ENCODE data around the gene PGLYRP2. TPM values are rescaled to one million over a fixed set of nuclear protein-coding genes. Genes with fewer than 3 reads are reported as not detected.

The PGLYRP2 gene, protein sequence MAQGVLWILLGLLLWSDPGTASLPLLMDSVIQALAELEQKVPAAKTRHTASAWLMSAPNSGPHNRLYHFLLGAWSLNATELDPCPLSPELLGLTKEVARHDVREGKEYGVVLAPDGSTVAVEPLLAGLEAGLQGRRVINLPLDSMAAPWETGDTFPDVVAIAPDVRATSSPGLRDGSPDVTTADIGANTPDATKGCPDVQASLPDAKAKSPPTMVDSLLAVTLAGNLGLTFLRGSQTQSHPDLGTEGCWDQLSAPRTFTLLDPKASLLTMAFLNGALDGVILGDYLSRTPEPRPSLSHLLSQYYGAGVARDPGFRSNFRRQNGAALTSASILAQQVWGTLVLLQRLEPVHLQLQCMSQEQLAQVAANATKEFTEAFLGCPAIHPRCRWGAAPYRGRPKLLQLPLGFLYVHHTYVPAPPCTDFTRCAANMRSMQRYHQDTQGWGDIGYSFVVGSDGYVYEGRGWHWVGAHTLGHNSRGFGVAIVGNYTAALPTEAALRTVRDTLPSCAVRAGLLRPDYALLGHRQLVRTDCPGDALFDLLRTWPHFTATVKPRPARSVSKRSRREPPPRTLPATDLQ
- total RNA-seq (2022) (not detected in 2 replicates), Bru-seq, nascent RNA (not detected), BruChase-seq, experiment 1, labeled RNA remaining after a 2-hour chase (not detected), BruChase-seq, experiment 2, labeled RNA remaining after a 6-hour chase (not detected)
- long read RNA-seq: 0 reads

DNA sequence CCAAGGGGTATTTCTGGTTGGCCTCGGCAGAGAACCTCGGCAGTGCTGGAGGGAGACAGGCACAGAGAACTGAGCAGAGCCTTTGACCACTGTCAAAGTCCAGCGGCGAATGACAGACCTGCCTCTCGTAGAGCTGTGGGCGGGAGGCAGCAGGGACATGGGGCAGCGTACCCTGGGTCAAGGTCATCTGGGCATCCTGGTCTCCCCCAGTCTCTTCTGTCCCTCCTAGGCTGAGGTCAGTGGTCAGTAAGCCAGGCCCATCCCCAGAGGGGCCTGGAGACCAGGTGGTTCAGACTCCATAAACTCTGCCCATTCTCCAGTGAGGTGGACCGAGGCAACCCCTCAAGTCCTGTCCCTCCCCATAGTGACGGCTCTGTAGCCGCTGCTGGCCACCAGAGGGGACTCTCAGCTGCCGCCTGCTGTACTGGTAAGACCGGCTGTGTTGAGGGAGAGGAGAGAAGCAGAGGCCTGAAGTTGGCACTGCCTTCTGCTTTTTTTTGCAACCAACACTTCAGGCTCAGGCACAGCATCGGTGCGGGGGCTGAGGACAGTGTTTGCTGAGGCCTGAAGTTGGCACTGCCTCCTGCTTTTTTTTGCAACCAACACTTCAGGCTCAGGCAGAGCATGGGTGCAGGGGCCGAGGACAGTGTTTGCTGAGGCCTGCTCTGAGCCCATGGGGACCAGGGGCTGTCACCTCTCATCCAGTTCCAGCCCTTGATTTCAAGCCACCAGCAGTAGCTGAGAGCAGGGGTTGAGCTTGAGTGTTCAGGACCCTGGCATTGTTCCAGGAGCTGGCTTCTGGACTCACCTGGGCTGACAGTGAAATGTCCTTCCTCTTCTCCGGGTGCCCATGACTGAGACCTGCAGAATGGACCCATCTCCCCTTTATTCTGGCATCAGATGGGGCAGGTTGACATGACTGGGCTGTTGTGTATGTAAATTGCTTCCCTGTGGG is at the start of gene PGLYRP2:
PGLYRP2 (minus strand) TSS at position 111 of the 955 bp plus-strand sequence. CDS start 130 bp downstream, outside the sequence.
- no peak within 1 kb of the TSS for H3K4me3 ChIP-seq (ENCODE audit: low read depth, low read length)
- no peak within 1 kb of the TSS for H3K4me3 Mint-ChIP-seq (ENCODE audit: unreplicated experiment)
- no peak within 1 kb of the TSS for H3K27ac Mint-ChIP-seq (ENCODE audit: unreplicated experiment)
- no peaks in the 10 kb centered on the region for H3K27me3 Mint-ChIP-seq (ENCODE audit: insufficient read depth, unreplicated experiment)
- no peaks in the 10 kb centered on the region for H3K9me3 Mint-ChIP-seq (ENCODE audit: unreplicated experiment)
- H3K4me1 ChIP-seq: no peaks in the 10 kb centered on the region
- BruUV-seq (replicated peaks): no TSS peak
- no peaks in the 10 kb centered on the region for H3K4me1 Mint-ChIP-seq (ENCODE audit: low read depth, unreplicated experiment)
- H3K36me3 Mint-ChIP-seq (ENCODE audit: insufficient read depth, unreplicated experiment): no peaks in the 10 kb centered on the region
- DNase-seq: no peak
- no peaks in the 10 kb centered on the region for H3K36me3 ChIP-seq (ENCODE audit: control insufficient read depth, insufficient read depth, low read length)
- ChIA-PET CTCF (interaction anchor here (0.9 kb wide), 1 partner anchor 76 kb away, joined by 4 read pairs; no protein-coding TSS in a partner anchor), POLR2A (no interaction called here)
- TF ChIP-seq, protein P1, sequence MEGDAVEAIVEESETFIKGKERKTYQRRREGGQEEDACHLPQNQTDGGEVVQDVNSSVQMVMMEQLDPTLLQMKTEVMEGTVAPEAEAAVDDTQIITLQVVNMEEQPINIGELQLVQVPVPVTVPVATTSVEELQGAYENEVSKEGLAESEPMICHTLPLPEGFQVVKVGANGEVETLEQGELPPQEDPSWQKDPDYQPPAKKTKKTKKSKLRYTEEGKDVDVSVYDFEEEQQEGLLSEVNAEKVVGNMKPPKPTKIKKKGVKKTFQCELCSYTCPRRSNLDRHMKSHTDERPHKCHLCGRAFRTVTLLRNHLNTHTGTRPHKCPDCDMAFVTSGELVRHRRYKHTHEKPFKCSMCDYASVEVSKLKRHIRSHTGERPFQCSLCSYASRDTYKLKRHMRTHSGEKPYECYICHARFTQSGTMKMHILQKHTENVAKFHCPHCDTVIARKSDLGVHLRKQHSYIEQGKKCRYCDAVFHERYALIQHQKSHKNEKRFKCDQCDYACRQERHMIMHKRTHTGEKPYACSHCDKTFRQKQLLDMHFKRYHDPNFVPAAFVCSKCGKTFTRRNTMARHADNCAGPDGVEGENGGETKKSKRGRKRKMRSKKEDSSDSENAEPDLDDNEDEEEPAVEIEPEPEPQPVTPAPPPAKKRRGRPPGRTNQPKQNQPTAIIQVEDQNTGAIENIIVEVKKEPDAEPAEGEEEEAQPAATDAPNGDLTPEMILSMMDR (IDR thresholded peaks at IDR 0.05; ENCODE audit: insufficient read depth in 1 of 2, low read depth in 1 of 2, low read length in 1 of 2, severe bottlenecking in 1 of 2, unreplicated experiment in 1 of 2): peak in 1 of 2 experiments; percentile 46
- intact Hi-C loops (cut with micrococcal nuclease; ENCODE audit: unreplicated experiment): loop anchor here (1.0 kb wide), 1 partner anchor 76 kb away; no protein-coding TSS in a partner anchor
- no peaks in the 10 kb centered on the region for H3K27me3 ChIP-seq (replicated peaks; ENCODE audit: control insufficient read depth, insufficient read depth, low read length)
- no peaks in the 10 kb centered on the region for H3K9me3 ChIP-seq

DNA sequence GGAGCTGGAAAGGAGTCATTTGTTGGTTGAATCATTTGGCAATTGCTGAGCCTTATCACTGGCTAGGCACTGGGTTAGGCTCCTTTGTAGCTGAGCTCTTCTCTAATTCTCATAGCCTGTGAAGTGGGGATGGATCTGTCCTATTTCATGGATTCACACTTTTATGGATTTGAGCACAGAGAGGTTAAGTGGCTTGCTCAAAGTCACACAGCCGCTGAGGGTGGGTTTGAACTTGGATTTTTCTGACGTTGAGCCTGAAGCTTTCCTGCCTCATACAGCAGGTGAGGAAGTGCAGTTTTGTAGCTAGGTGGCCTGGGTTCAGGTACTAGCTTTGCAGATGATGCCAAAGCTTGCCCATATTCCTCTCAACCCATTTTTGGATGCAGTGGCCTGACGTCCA is 48.4 kb upstream of the PGLYRP2 start:
- H3K27me3 ChIP-seq (replicated peaks; ENCODE audit: control insufficient read depth, insufficient read depth, low read length): no peaks in the 10 kb centered on the region
- TF ChIP-seq, protein P1 (IDR thresholded peaks at IDR 0.05; ENCODE audit: insufficient read depth in 1 of 2, low read depth in 1 of 2, low read length in 1 of 2, severe bottlenecking in 1 of 2, unreplicated experiment in 1 of 2): no peak
- DNase-seq: no peak
- CTCF ChIA-PET: interaction anchor here (0.5 kb wide), 1 partner anchor 436 kb away, joined by 4 read pairs; no protein-coding TSS in a partner anchor
- Mint-ChIP-seq H3K9me3 (ENCODE audit: unreplicated experiment) (no peaks in the 10 kb centered on the region), H3K4me3 (ENCODE audit: unreplicated experiment) (no peak overlapping the region), H3K36me3 (ENCODE audit: insufficient read depth, unreplicated experiment) (no peaks in the 10 kb centered on the region), H3K27ac (ENCODE audit: unreplicated experiment) (no peak overlapping the region), H3K27me3 (ENCODE audit: insufficient read depth, unreplicated experiment) (peaks cover 19% of the 10 kb centered on the region), H3K4me1 (ENCODE audit: low read depth, unreplicated experiment) (no peaks in the 10 kb centered on the region)
- intact Hi-C loops (cut with micrococcal nuclease; ENCODE audit: unreplicated experiment): no loop called here
- H3K36me3 ChIP-seq (ENCODE audit: control insufficient read depth, insufficient read depth, low read length): no peaks in the 10 kb centered on the region
- POLR2A ChIA-PET: no interaction called here
- H3K9me3 ChIP-seq: no peaks in the 10 kb centered on the region
- H3K4me1 ChIP-seq: no peaks in the 10 kb centered on the region
- H3K4me3 ChIP-seq (ENCODE audit: low read depth, low read length): no peak overlapping the region
- no TSS peak for BruUV-seq (replicated peaks)

DNA sequence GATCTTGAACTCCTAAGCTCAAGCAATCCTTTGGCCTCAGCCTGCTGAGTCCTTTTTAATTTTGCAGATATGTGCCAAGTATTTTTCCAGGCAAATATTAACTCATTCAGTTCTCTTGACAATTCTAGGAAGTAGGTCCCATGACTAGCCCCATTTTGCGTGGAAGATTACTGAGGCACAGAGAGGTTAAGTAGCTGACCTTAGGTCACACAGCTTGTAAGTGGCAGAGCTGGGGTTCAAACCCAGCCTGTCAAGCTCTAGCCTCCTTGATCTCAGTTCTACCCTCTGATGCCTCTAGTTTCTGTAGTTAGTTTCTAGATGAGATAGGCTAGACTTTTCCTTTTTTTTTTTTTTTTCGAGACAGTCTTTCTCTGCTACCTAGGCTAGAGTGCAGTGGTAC is 47.1 kb upstream of the PGLYRP2 start:
- TF ChIP-seq, protein P1 (IDR thresholded peaks at IDR 0.05; ENCODE audit: insufficient read depth in 1 of 2, low read depth in 1 of 2, low read length in 1 of 2, severe bottlenecking in 1 of 2, unreplicated experiment in 1 of 2): no peak
- H3K4me1 Mint-ChIP-seq (ENCODE audit: low read depth, unreplicated experiment): no peaks in the 10 kb centered on the region
- intact Hi-C loops (cut with micrococcal nuclease; ENCODE audit: unreplicated experiment): no loop called here
- Histone ChIP-seq H3K27me3 (replicated peaks; ENCODE audit: control insufficient read depth, insufficient read depth, low read length) (no peaks in the 10 kb centered on the region), H3K9me3 (no peaks in the 10 kb centered on the region), H3K4me3 (ENCODE audit: low read depth, low read length) (no peak overlapping the region), H3K4me1 (no peaks in the 10 kb centered on the region), H3K36me3 (ENCODE audit: control insufficient read depth, insufficient read depth, low read length) (no peaks in the 10 kb centered on the region)
- no TSS peak for BruUV-seq (replicated peaks)
- H3K4me3 Mint-ChIP-seq (ENCODE audit: unreplicated experiment): no peak overlapping the region
- no peak for DNase-seq
- H3K9me3 Mint-ChIP-seq (ENCODE audit: unreplicated experiment): no peaks in the 10 kb centered on the region
- ChIA-PET CTCF (no interaction called here), POLR2A (no interaction called here)
- H3K36me3 Mint-ChIP-seq (ENCODE audit: insufficient read depth, unreplicated experiment): no peaks in the 10 kb centered on the region
- H3K27ac Mint-ChIP-seq (ENCODE audit: unreplicated experiment): no peak overlapping the region
- H3K27me3 Mint-ChIP-seq (ENCODE audit: insufficient read depth, unreplicated experiment): peaks cover 15% of the 10 kb centered on the region
